Neutrophil (primary cell): ENCODE measurements around the gene STPG4.
"Not testable (repeated sequence)": the region's sequence is repeated elsewhere in the genome, so short reads cannot be mapped to it uniquely, and the experiment has no call there.

Experiments used
- H3K27ac ChIP-seq: fragments of 200-600 bp; sonication (generic); 2 replicates; pipeline ENCODE4 v1.5.1; 2016; ENCODE audit warnings: mild to moderate bottlenecking, moderate library complexity
- H3K27me3 ChIP-seq: fragments of 200-600 bp; sonication (generic); 2 replicates; pipeline ENCODE4 v1.6.0; 2016; ENCODE audit warnings: mild to moderate bottlenecking
- H3K36me3 ChIP-seq: fragments of 200-600 bp; sonication (generic); 2 replicates; pipeline ENCODE4 v1.5.1; 2017
- H3K4me1 ChIP-seq, 2 experiments: fragments of 200-600 bp in 1 of 2; sonication (generic) in 1 of 2; 1 replicate in 1 of 2; 2 replicates in 1 of 2; pipeline versions ENCODE4 v1.5.1 to v1.6.1; 2013 to 2016; ENCODE audit warnings: low read depth in 1 of 2, low read length in 1 of 2, mild to moderate bottlenecking in 1 of 2, moderate library complexity in 1 of 2; ENCODE audit not compliant: control insufficient read depth in 1 of 2, insufficient read depth in 1 of 2
- H3K4me3 ChIP-seq, 2 experiments: fragments of 200-600 bp in 1 of 2; sonication (generic) in 1 of 2; 1 replicate in 1 of 2; 2 replicates in 1 of 2; pipeline ENCODE4 v1.5.1; 2013 to 2016; ENCODE audit warnings: low read depth in 1 of 2, low read length in 1 of 2, mild to moderate bottlenecking in 1 of 2, moderate library complexity in 1 of 2
- H3K9me3 ChIP-seq: fragments of 200-600 bp; sonication (generic); 2 replicates; pipeline ENCODE4 v1.5.1; 2016
- CTCF ChIP-seq: fragments of 200-600 bp; sonication (generic); IDR thresholded peaks from 2 replicates; pipeline ENCODE4 v1.5.1; 2016; ENCODE audit warnings: antibody characterized with exemption

Gene STPG4

GRCh38 chr2:47190188-47190881 is 35.2 kb upstream of the STPG4 start:
- H3K27me3 ChIP-seq = peaks cover 19% of the 10 kb centered on the region
- no peak overlapping the region for H3K27ac ChIP-seq
- H3K36me3 ChIP-seq = no peaks in the 10 kb centered on the region
- H3K4me1 ChIP-seq = no peaks in the 10 kb centered on the region
- no peak for TF ChIP-seq CTCF
- no peaks in the 10 kb centered on the region for H3K9me3 ChIP-seq
- no peak overlapping the region for H3K4me3 ChIP-seq

DNA sequence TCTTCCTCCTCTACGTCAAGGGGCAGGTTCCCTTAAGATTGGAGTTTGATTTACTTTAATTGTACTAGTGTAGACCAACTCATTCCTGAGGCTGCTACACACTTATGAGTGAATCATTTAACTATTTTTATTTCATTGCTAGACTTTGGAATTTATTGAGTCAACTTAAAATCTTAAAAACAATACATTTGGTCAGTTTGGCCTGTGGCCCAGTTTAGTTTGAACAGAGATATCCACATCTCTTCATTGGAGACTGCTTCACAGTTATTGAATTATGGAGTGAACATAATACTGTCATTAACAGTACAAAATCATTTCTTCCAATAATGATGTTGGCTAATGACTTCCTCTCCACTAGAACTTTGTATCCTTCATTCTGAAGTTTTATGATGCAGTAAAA is 34.5 kb upstream of the STPG4 start:
- Histone ChIP-seq H3K4me3 (no peak overlapping the region), H3K27ac (no peak overlapping the region)

GRCh38 chr2:47187069-47187468 is 32.0 kb upstream of the STPG4 start:
- Histone ChIP-seq H3K27ac (no peak overlapping the region), H3K27me3 (peaks cover 2% of the 10 kb centered on the region), H3K36me3 (no peaks in the 10 kb centered on the region), H3K9me3 (no peaks in the 10 kb centered on the region), H3K4me3 (no peak overlapping the region), H3K4me1 (no peaks in the 10 kb centered on the region)
- no peak for TF ChIP-seq CTCF

More for the DNA sequence above, 34.5 kb upstream of the STPG4 start:
- no peak for TF ChIP-seq CTCF
- Histone ChIP-seq H3K9me3 (no peaks in the 10 kb centered on the region), H3K27me3 (peaks cover 19% of the 10 kb centered on the region), H3K4me1 (no peaks in the 10 kb centered on the region), H3K36me3 (no peaks in the 10 kb centered on the region)

- Histone ChIP-seq H3K4me3 (no peak overlapping the region), H3K27ac (no peak overlapping the region), H3K9me3 (no peaks in the 10 kb centered on the region), H3K27me3 (no peaks in the 10 kb centered on the region), H3K36me3 (no peaks in the 10 kb centered on the region), H3K4me1 (no peaks in the 10 kb centered on the region)
- TF ChIP-seq CTCF = no peak
Observed at GRCh38 chr2:47186351-47186750, 31.2 kb upstream of the STPG4 start.

GRCh38 chr2:47185098-47185497 is 30.0 kb upstream of the STPG4 start:
- not testable (repeated sequence) for H3K27ac ChIP-seq, H3K36me3 ChIP-seq, H3K4me1 ChIP-seq, H3K27me3 ChIP-seq, H3K9me3 ChIP-seq, H3K4me3 ChIP-seq

GRCh38 chr2:47181176-47181575 is 26.1 kb upstream of the STPG4 start:
- TF ChIP-seq CTCF = no peak
- Histone ChIP-seq H3K4me1 (peaks cover 34 to 37% of the 10 kb centered on the region in 2 experiments), H3K27ac (no peak overlapping the region), H3K9me3 (no peaks in the 10 kb centered on the region), H3K27me3 (no peaks in the 10 kb centered on the region), H3K4me3 (no peak overlapping the region), H3K36me3 (no peaks in the 10 kb centered on the region)
